Smooth muscle cell (in vitro differentiated cells): ENCODE results near the gene C19orf47. TPM values are rescaled to one million over a fixed set of nuclear protein-coding genes. Genes with fewer than 3 reads are reported as not detected.
"Not testable (repeated sequence)": the region's sequence is repeated elsewhere in the genome, so short reads cannot be mapped to it uniquely, and the experiment has no call there.

Source experiments
- DNase-seq: peaks from one replicate; lab custom pipeline; 2025; ENCODE audit not compliant: unreplicated experiment; lab: John Stamatoyannopoulos, UW
- H2AFZ ChIP-seq: fragments of 200-600 bp; sonication (generic); 2 replicates; pipeline ENCODE4 v1.6.0; 2016; ENCODE audit warnings: antibody characterized with exemption, low read depth, mild to moderate bottlenecking
- H3F3A ChIP-seq: fragments of 200-600 bp; sonication (generic); 2 replicates; pipeline ENCODE4 v1.6.0; 2017; ENCODE audit warnings: antibody characterized with exemption, low read depth
- H3K27ac ChIP-seq: fragments of 200-600 bp; sonication (generic); 2 replicates; pipeline ENCODE4 v1.5.1; 2016; ENCODE audit warnings: low read depth, mild to moderate bottlenecking
- H3K27me3 ChIP-seq: fragments of 200-600 bp; sonication (generic); 2 replicates; pipeline ENCODE4 v1.6.1; 2016; ENCODE audit warnings: low read depth, mild to moderate bottlenecking
- H3K36me3 ChIP-seq: fragments of 200-600 bp; sonication (generic); 2 replicates; pipeline ENCODE4 v1.5.1; 2016; ENCODE audit warnings: low read depth
- H3K4me1 ChIP-seq: fragments of 200-600 bp; sonication (generic); 2 replicates; pipeline ENCODE4 v1.5.1; 2016; ENCODE audit warnings: low read depth
- H3K4me2 ChIP-seq: fragments of 200-600 bp; sonication (generic); 2 replicates; pipeline ENCODE4 v1.6.0; 2016; ENCODE audit warnings: mild to moderate bottlenecking
- H3K4me3 ChIP-seq: fragments of 200-600 bp; sonication (generic); 2 replicates; pipeline ENCODE4 v1.5.1; 2016; ENCODE audit warnings: mild to moderate bottlenecking
- H3K79me2 ChIP-seq: fragments of 200-600 bp; sonication (generic); 2 replicates; pipeline ENCODE4 v1.6.0; 2016; ENCODE audit warnings: low read depth, mild to moderate bottlenecking
- H3K9ac ChIP-seq: fragments of 200-600 bp; sonication (generic); 2 replicates; pipeline ENCODE4 v1.6.0; 2016; ENCODE audit warnings: low read depth
- H3K9me3 ChIP-seq: fragments of 200-600 bp; sonication (generic); replicated peaks from 2 replicates; pipeline ENCODE4 v1.5.1; 2016; ENCODE audit warnings: low read depth
- H4K20me1 ChIP-seq: fragments of 200-600 bp; sonication (generic); 2 replicates; pipeline ENCODE4 v1.6.0; 2016; ENCODE audit warnings: low read depth
- WGBS: methylation state at CpG from one replicate; pipeline ENCODE4 v1.1.7; 2016; ENCODE audit warnings: low lambda C conversion rate; 5-methylcytosine and 5-hydroxymethylcytosine counted together
- polyA plus RNA-seq: library from polyadenylated mRNA; unstranded; fragments of >200 nt; fragmentation: Nextera tagmentation; extraction: Ambion mirVana; gene quantifications from 2 replicates; pipeline ENCODE4 v1.2.1, GENCODE V29; 2016
- total RNA-seq: library from RNA; depleted of rRNA; stranded (reverse); fragments of >200 nt; gene quantifications from 2 replicates; pipeline ENCODE4 v1.2.3, GENCODE V29; 2014
- TF ChIP-seq, protein P1 (sequence below): fragments of 200-600 bp; sonication (generic); IDR thresholded peaks from 2 replicates; pipeline ENCODE4 v1.5.1; 2017; ENCODE audit warnings: borderline replicate concordance, mild to moderate bottlenecking, antibody characterized with exemption; ENCODE audit not compliant: insufficient read depth, poor library complexity, severe bottlenecking

Gene C19orf47
- total and polyA plus RNA-seq, 2 experiments from 2014 or later: 6.3 to 9.3 TPM

GRCh38 chr19:40335855-40336600 lies 12.2 kb downstream of the C19orf47 start:
- H4K20me1 ChIP-seq: peaks cover 15% of the 10 kb centered on the region
- WGBS: 93% methylated on average over 15 of the region's 15 CpGs
- H3K79me2 ChIP-seq: peaks cover 19% of the 10 kb centered on the region
- no peaks in the 10 kb centered on the region for H3K27me3 ChIP-seq
- H3K4me3 ChIP-seq: no peak overlapping the region
- H2AFZ ChIP-seq: no peak overlapping the region
- no peak overlapping the region for H3K4me2 ChIP-seq
- no peak overlapping the region for H3K9ac ChIP-seq
- H3K36me3 ChIP-seq: peaks cover 6% of the 10 kb centered on the region
- no peak overlapping the region for H3K27ac ChIP-seq
- no peaks in the 10 kb centered on the region for H3K9me3 ChIP-seq
- no peak for DNase-seq
- TF ChIP-seq, protein P1, sequence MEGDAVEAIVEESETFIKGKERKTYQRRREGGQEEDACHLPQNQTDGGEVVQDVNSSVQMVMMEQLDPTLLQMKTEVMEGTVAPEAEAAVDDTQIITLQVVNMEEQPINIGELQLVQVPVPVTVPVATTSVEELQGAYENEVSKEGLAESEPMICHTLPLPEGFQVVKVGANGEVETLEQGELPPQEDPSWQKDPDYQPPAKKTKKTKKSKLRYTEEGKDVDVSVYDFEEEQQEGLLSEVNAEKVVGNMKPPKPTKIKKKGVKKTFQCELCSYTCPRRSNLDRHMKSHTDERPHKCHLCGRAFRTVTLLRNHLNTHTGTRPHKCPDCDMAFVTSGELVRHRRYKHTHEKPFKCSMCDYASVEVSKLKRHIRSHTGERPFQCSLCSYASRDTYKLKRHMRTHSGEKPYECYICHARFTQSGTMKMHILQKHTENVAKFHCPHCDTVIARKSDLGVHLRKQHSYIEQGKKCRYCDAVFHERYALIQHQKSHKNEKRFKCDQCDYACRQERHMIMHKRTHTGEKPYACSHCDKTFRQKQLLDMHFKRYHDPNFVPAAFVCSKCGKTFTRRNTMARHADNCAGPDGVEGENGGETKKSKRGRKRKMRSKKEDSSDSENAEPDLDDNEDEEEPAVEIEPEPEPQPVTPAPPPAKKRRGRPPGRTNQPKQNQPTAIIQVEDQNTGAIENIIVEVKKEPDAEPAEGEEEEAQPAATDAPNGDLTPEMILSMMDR: no peak
- H3K4me1 ChIP-seq: no peaks in the 10 kb centered on the region
- H3F3A ChIP-seq: no peaks in the 10 kb centered on the region

GRCh38 chr19:40335101-40335500 lies 13.1 kb downstream of the C19orf47 start:
- TF ChIP-seq, protein P1: no peak
- no peak for DNase-seq

GRCh38 chr19:40333083-40333482 lies 15.1 kb downstream of the C19orf47 start:
- H4K20me1 ChIP-seq, DNase-seq, H3K27me3 ChIP-seq, H3K79me2 ChIP-seq, H3K4me2 ChIP-seq, H2AFZ ChIP-seq, H3K4me3 ChIP-seq, H3K9me3 ChIP-seq, H3K27ac ChIP-seq, H3K4me1 ChIP-seq, H3K9ac ChIP-seq, H3F3A ChIP-seq, H3K36me3 ChIP-seq: not testable (repeated sequence)
- over 99% methylated on average over 6 of the region's 6 CpGs for WGBS

More at GRCh38 chr19:40335101-40335500, 13.1 kb downstream of the C19orf47 start:
- no peak overlapping the region for H3K4me2 ChIP-seq
- H3K9ac ChIP-seq: no peak overlapping the region
- peaks cover 15% of the 10 kb centered on the region for H4K20me1 ChIP-seq
- no peak overlapping the region for H3K27ac ChIP-seq
- H3K27me3 ChIP-seq: no peaks in the 10 kb centered on the region
- peaks cover 6% of the 10 kb centered on the region for H3K36me3 ChIP-seq
- H3K79me2 ChIP-seq: peaks cover 19% of the 10 kb centered on the region
- H3K4me3 ChIP-seq: no peak overlapping the region
- H3K9me3 ChIP-seq: no peaks in the 10 kb centered on the region
- no peak overlapping the region for H2AFZ ChIP-seq
- no peaks in the 10 kb centered on the region for H3K4me1 ChIP-seq
- no peaks in the 10 kb centered on the region for H3F3A ChIP-seq

DNA sequence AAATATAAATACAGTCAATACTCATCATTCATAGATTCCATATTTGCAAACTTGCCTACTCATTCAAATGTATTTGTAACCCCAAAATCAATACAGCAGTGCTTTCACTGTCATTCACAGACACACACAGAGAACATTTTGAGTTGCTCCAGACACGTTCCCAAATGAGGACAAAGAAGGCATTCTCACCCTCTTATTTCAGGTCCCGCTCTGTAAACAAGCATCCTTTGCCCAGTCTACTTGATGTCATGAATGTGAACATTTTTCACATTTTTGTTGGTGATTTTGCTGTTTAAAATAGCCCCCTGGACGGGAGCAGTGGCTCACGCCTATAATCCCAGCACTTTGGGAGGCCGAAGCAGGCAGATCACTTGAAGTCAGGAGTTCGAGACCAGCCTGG lies 15.5 kb downstream of the C19orf47 start:
- H3K27me3 ChIP-seq: no peaks in the 10 kb centered on the region
- H3F3A ChIP-seq: no peaks in the 10 kb centered on the region
- TF ChIP-seq, protein P1: no peak
- H3K9ac ChIP-seq: no peak overlapping the region
- H2AFZ ChIP-seq: no peak overlapping the region
- H3K4me1 ChIP-seq: no peaks in the 10 kb centered on the region
- WGBS: 93% methylated on average over 6 of the region's 6 CpGs
- H3K4me2 ChIP-seq: no peak overlapping the region
- H3K9me3 ChIP-seq: no peaks in the 10 kb centered on the region
- H3K4me3 ChIP-seq: no peak overlapping the region
- peaks cover 10% of the 10 kb centered on the region for H4K20me1 ChIP-seq
- H3K79me2 ChIP-seq: peaks cover 5% of the 10 kb centered on the region
- H3K27ac ChIP-seq: no peak overlapping the region
- no peaks in the 10 kb centered on the region for H3K36me3 ChIP-seq
- DNase-seq: no peak
